CD14-positive monocyte (primary cell): ENCODE data around the gene IRS1. TPM values are rescaled to one million over a fixed set of nuclear protein-coding genes. Genes with fewer than 3 reads are reported as not detected.
"Not testable (repeated sequence)": the region's sequence is repeated elsewhere in the genome, so short reads cannot be mapped to it uniquely, and the experiment has no call there.

ENCODE experiments used
- DNase-seq, 3 donors: peaks; one replicate each; pipeline ENCODE4 v3.0.0-alpha.2; 2011 to 2022
- H2AFZ ChIP-seq: 2 replicates; pipeline ENCODE4 v1.6.0; 2012; ENCODE audit warnings: mild to moderate bottlenecking, low read depth, low read length, inconsistent platforms; ENCODE audit not compliant: insufficient read depth, poor library complexity, severe bottlenecking
- H3K27ac ChIP-seq, 2 donors: 1 replicate in 1 of 2; 2 replicates in 1 of 2; pipeline ENCODE4 v1.5.1; 2012 to 2013; ENCODE audit warnings: low read length in 2 of 2, control low read depth in 1 of 2, inconsistent platforms in 1 of 2, low read depth in 1 of 2, mild to moderate bottlenecking in 1 of 2
- H3K27me3 ChIP-seq, 2 donors: one replicate each; pipeline versions ENCODE4 v1.6.0 to v1.6.1; 2011 to 2013; ENCODE audit warnings: low read length in 2 of 2; ENCODE audit not compliant: control insufficient read depth in 2 of 2, insufficient read depth in 2 of 2
- H3K36me3 ChIP-seq, 2 donors: replicated peaks in 1 of 2; 1 replicate in 1 of 2; 2 replicates in 1 of 2; pipeline versions ENCODE4 v1.5.1 to v1.6.1; 2012 to 2013; ENCODE audit warnings: low read length in 2 of 2, control low read depth in 1 of 2, inconsistent platforms in 1 of 2, mild to moderate bottlenecking in 1 of 2; ENCODE audit not compliant: insufficient read depth in 2 of 2, control insufficient read depth in 1 of 2
- H3K4me1 ChIP-seq, 2 donors: 1 replicate in 1 of 2; 2 replicates in 1 of 2; pipeline versions ENCODE4 v1.5.1 to v1.6.1; 2012 to 2013; ENCODE audit warnings: low read length in 2 of 2, control low read depth in 1 of 2, inconsistent platforms in 1 of 2, mild to moderate bottlenecking in 1 of 2, moderate library complexity in 1 of 2; ENCODE audit not compliant: insufficient read depth in 2 of 2, control insufficient read depth in 1 of 2
- H3K4me2 ChIP-seq: replicated peaks from 2 replicates; pipeline ENCODE3; 2012; ENCODE audit warnings: low read length, moderate library complexity, mild to moderate bottlenecking; ENCODE audit not compliant: poor library complexity, severe bottlenecking; ENCODE audit errors: extremely low read depth
- H3K4me3 ChIP-seq, 3 experiments: fragments of 200-600 bp in 1 of 3; sonication (generic) in 1 of 3; replicated peaks in 1 of 3; 1 replicate in 2 of 3; 2 replicates in 1 of 3; pipeline ENCODE4 v1.5.1; 2011 to 2013; ENCODE audit warnings: low read length in 3 of 3, mild to moderate bottlenecking in 3 of 3, control low read depth in 2 of 3, low read depth in 2 of 3, inconsistent platforms in 1 of 3, moderate library complexity in 1 of 3
- H3K79me2 ChIP-seq: 2 replicates; pipeline ENCODE4 v1.6.0; 2012; ENCODE audit warnings: mild to moderate bottlenecking, control low read depth, inconsistent platforms, low read length, moderate library complexity; ENCODE audit not compliant: insufficient read depth
- H3K9ac ChIP-seq: 2 replicates; pipeline ENCODE4 v1.6.0; 2017; ENCODE audit warnings: low read length, mild to moderate bottlenecking; ENCODE audit not compliant: insufficient read depth, poor library complexity, severe bottlenecking
- H3K9me3 ChIP-seq, 2 donors: replicated peaks in 1 of 2; 1 replicate in 1 of 2; 2 replicates in 1 of 2; pipeline versions ENCODE4 v1.5.1 to v1.6.1; 2012 to 2013; ENCODE audit warnings: low read length in 2 of 2, control low read depth in 1 of 2; ENCODE audit not compliant: control insufficient read depth in 1 of 2, insufficient read depth in 1 of 2
- H4K20me1 ChIP-seq: 2 replicates; pipeline ENCODE4 v1.6.0; 2012; ENCODE audit warnings: mild to moderate bottlenecking, low read length, control low read depth, moderate library complexity; ENCODE audit not compliant: insufficient read depth
- H3K27ac Mint-ChIP-seq, 7 donors: one replicate each; pipeline ENCODE4 v1.8.0; 2020; ENCODE audit warnings: mild to moderate bottlenecking in 7 of 7, mixed read lengths in 7 of 7, moderate library complexity in 6 of 7, inconsistent platforms in 2 of 7
- H3K27me3 Mint-ChIP-seq, 3 donors: one replicate each; pipeline ENCODE4 v1.8.0; 2021 to 2022; ENCODE audit warnings: low read depth in 3 of 3, mild to moderate bottlenecking in 3 of 3, mixed read lengths in 3 of 3, moderate library complexity in 3 of 3, inconsistent platforms in 1 of 3
- H3K36me3 Mint-ChIP-seq, 2 donors: one replicate each; pipeline ENCODE4 v1.8.0; 2020; ENCODE audit warnings: mixed read lengths in 2 of 2, inconsistent platforms in 1 of 2, mild to moderate bottlenecking in 1 of 2
- H3K4me1 Mint-ChIP-seq: one replicate; pipeline ENCODE4 v1.8.0; 2020; ENCODE audit warnings: mild to moderate bottlenecking, mixed read lengths
- H3K4me3 Mint-ChIP-seq, 2 donors: one replicate each; pipeline ENCODE4 v1.8.0; 2020; ENCODE audit warnings: mild to moderate bottlenecking in 2 of 2, mixed read lengths in 2 of 2, moderate library complexity in 1 of 2
- H3K9me3 Mint-ChIP-seq, 7 donors: one replicate each; pipeline ENCODE4 v1.8.0; 2020 to 2022; ENCODE audit warnings: mixed read lengths in 7 of 7, mild to moderate bottlenecking in 6 of 7, moderate library complexity in 6 of 7, inconsistent platforms in 2 of 7
- WGBS: methylation state at CpG from one replicate; pipeline ENCODE4 v1.1.5; 2013; ENCODE audit warnings: missing lambda C conversion rate; ENCODE audit not compliant: insufficient coverage; 5-methylcytosine and 5-hydroxymethylcytosine counted together
- intact Hi-C, 2 donors: fragments of 100-400 bp; cut with micrococcal nuclease; formaldehyde crosslinking; loops; one replicate each; pipeline versions ENCODE4 v1.15.0 to v1.15.1; 2023
- polyA plus RNA-seq, 3 donors: library from polyadenylated mRNA; depleted of rRNA in 1 of 3; unstranded in 2 of 3; stranded (reverse) in 1 of 3; fragments of 300-500 nt in 2 of 3; fragments of >200 nt in 1 of 3; fragmentation: Illumina TruSeq in 2 of 3; gene quantifications; 1 replicate in 2 of 3; 2 replicates in 1 of 3; pipeline ENCODE4 v1.2.3, GENCODE V29; 2012 to 2021
- TF ChIP-seq, protein P1 (sequence below): fragments of 200-600 bp; IDR thresholded peaks from one replicate; pipeline ENCODE4 v1.8.0; 2022; ENCODE audit warnings: antibody characterized with exemption, mild to moderate bottlenecking

The IRS1 gene
- polyA plus RNA-seq, 3 donors = 0.10 to 0.19 TPM; not detected in 1

DNA sequence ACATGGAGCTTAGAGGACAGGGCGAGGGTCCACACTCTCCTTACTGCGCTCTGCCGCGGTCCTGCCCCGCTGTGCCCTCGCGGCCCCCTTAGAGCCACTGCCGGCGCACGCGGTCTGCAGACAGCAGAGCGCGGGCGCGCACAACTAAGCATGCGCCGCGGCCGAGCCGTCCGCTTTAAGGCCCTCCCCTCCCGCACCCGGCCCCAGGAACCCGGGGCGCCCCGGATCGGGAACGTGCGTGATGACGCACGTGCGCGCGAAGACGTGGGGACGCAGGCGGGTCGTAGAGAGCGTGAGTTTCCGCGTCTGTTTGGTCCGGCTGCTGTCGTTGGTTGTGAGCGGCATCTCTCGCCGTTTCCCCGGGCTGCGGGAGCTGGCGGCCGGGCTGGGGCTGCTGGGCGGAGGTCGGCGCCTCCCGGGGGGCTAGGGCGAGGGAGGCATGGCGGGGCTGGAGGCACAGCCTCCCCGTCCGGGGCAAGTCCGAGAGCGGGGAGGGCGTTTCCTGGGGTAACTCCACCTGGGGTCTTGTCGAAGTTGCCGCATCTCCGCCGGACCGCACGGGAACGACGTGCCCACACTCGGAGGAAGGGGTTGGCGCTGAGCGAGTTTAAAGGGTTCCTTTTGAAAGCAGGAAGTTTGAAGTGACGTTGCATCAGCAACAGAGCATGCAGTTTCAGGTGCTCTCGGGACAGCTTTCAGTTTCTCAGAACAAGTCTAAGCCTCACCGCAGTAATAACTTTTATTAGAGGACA is 36.4 kb upstream of the IRS1 start, which contains the start of gene RHBDD1:
RHBDD1 (plus strand) TSS at position 259 of the 752 bp plus-strand sequence. CDS start 28,640 bp downstream, outside the sequence.
- intact Hi-C loops = no loop called here
- Histone ChIP-seq H3K4me2 (peak within 1 kb of the TSS; percentile 74), H4K20me1 (no peaks in the 10 kb centered on the region), H2AFZ (peak within 1 kb of the TSS; percentile 92), H3K27me3 (no peaks in the 10 kb centered on the region), H3K9me3 (no peaks in the 10 kb centered on the region), H3K9ac (peak within 1 kb of the TSS; percentile 98), H3K4me1 (peaks cover 18 to 27% of the 10 kb centered on the region in 2 donors), H3K79me2 (peaks cover 20% of the 10 kb centered on the region), H3K27ac (peak within 1 kb of the TSS; percentile 98), H3K36me3 (peaks cover 2 to 5% of the 10 kb centered on the region in 2 donors), H3K4me3 (peak within 1 kb of the TSS; percentile 60 to 79 (median 73))
- Mint-ChIP-seq H3K4me1 (peaks cover 20% of the 10 kb centered on the region), H3K4me3 (peak within 1 kb of the TSS; percentile 88 to 93), H3K36me3 (peaks cover 18 to 22% of the 10 kb centered on the region in 2 donors), H3K27ac (peak within 1 kb of the TSS; percentile 96 to 99 (median 98)), H3K27me3 (no peaks in the 10 kb centered on the region), H3K9me3 (peaks cover 0 to 3% (median 0%) of the 10 kb centered on the region in 7 donors)
- DNase-seq = peak; percentile 91 to 93 (median 91)
- TF ChIP-seq, protein P1, sequence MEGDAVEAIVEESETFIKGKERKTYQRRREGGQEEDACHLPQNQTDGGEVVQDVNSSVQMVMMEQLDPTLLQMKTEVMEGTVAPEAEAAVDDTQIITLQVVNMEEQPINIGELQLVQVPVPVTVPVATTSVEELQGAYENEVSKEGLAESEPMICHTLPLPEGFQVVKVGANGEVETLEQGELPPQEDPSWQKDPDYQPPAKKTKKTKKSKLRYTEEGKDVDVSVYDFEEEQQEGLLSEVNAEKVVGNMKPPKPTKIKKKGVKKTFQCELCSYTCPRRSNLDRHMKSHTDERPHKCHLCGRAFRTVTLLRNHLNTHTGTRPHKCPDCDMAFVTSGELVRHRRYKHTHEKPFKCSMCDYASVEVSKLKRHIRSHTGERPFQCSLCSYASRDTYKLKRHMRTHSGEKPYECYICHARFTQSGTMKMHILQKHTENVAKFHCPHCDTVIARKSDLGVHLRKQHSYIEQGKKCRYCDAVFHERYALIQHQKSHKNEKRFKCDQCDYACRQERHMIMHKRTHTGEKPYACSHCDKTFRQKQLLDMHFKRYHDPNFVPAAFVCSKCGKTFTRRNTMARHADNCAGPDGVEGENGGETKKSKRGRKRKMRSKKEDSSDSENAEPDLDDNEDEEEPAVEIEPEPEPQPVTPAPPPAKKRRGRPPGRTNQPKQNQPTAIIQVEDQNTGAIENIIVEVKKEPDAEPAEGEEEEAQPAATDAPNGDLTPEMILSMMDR = no peak
- under 1% methylated on average over 74 of the region's 75 CpGs for whole genome bisulfite sequencing

DNA sequence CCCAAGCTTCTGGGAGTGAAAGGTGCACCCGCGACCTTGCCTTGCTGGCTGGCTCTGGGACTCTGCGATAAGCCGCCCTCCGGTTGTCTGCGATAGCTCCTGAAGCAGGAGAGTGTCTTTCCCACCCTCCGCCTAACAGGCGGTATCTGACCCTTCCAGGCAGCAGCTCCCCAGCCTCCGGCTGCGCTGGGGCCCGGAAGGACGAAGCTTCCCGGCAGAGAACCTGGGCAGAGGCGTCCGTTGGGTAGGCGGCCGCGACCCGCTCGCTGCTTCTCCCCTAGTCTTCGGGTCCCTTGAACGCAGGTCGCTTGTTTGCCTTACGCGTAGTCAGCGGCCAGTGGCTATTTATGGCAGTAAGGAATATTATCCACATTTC is 35.8 kb upstream of the IRS1 start:
- peaks cover 2 to 5% of the 10 kb centered on the region in 2 donors for H3K36me3 ChIP-seq
- Mint-ChIP-seq H3K36me3 (peaks cover 16 to 22% of the 10 kb centered on the region in 2 donors), H3K27me3 (no peaks in the 10 kb centered on the region), H3K4me3 (peak overlapping the region; percentile 88 to 93), H3K27ac (peak overlapping the region; percentile 96 to 99 (median 98)), H3K4me1 (peaks cover 20% of the 10 kb centered on the region), H3K9me3 (peaks cover 0 to 4% (median 0%) of the 10 kb centered on the region in 7 donors)
- peak overlapping the region; percentile 98 for H3K9ac ChIP-seq
- DNase-seq = no peak
- intact Hi-C loops = no loop called here
- H2AFZ ChIP-seq = peak overlapping the region; percentile 92
- H3K4me2 ChIP-seq = peak overlapping the region; percentile 74
- peaks cover 18 to 27% of the 10 kb centered on the region in 2 donors for H3K4me1 ChIP-seq
- peak overlapping the region; percentile 60 to 79 (median 73) for H3K4me3 ChIP-seq
- H3K9me3 ChIP-seq = no peaks in the 10 kb centered on the region
- peaks cover 20% of the 10 kb centered on the region for H3K79me2 ChIP-seq
- H4K20me1 ChIP-seq = no peaks in the 10 kb centered on the region
- WGBS = 7% methylated on average over 23 of the region's 26 CpGs
- TF ChIP-seq, protein P1 = no peak
- H3K27me3 ChIP-seq = no peaks in the 10 kb centered on the region
- H3K27ac ChIP-seq = peak overlapping the region; percentile 98

DNA sequence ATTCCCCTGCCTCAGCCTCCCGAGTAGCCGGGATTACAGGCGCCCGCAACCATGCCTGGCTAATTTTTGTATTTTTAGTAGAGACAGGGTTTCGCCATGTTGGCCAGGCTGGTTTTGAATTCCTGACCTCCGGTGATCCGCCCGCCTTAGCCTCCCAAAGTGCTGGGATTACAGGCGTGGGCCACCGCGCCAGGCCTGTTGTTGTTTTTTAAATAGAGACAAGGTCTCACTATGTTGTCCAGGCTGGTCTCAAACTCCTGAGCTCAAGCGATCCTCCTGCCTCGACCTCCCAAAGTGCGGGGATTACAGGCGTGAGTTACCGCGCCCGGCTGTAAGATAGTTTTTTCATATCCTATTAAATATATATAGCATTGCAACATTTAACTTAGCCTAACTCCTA is 35.3 kb upstream of the IRS1 start:
- H3K27ac ChIP-seq, H3K27me3 ChIP-seq, H3K27me3 Mint-ChIP-seq, H4K20me1 ChIP-seq, H3K9me3 ChIP-seq, DNase-seq, H3K27ac Mint-ChIP-seq, H3K36me3 ChIP-seq, intact Hi-C loops, H3K9me3 Mint-ChIP-seq: not testable (repeated sequence)
- H3K4me1 Mint-ChIP-seq = peaks cover 20% of the 10 kb centered on the region
- Histone ChIP-seq H3K4me1 (peaks cover 18 to 27% of the 10 kb centered on the region in 2 donors), H3K9ac (peak overlapping the region; percentile 98), H3K79me2 (peaks cover 20% of the 10 kb centered on the region), H2AFZ (peak overlapping the region; percentile 92), H3K4me2 (peak overlapping the region; percentile 74), H3K4me3 (peak overlapping the region in 1 of 3 experiments; percentile 79)
- peak overlapping the region; percentile 88 to 93 for H3K4me3 Mint-ChIP-seq
- peaks cover 11 to 17% of the 10 kb centered on the region in 2 donors for H3K36me3 Mint-ChIP-seq
- 98% methylated on average over 7 of the region's 18 CpGs for WGBS
